HEK293T (cell line): ENCODE results near the gene WIZ.

Experiments
- ARNT ChIP-seq: fragments of 450-650 bp; IDR thresholded peaks from 2 replicates; pipeline ENCODE4 v1.6.1; 2017; ENCODE audit warnings: mild to moderate bottlenecking
- BHLHE40 ChIP-seq: fragments of 450-650 bp; IDR thresholded peaks from 2 replicates; pipeline ENCODE4 v1.6.1; 2016; ENCODE audit warnings: mild to moderate bottlenecking, moderate library complexity, borderline replicate concordance
- ELF4 ChIP-seq: fragments of 450-650 bp; IDR thresholded peaks from 2 replicates; pipeline ENCODE4 v1.6.1; 2017; ENCODE audit warnings: antibody characterized with exemption
- FOXA1 ChIP-seq: fragments of 450-650 bp; IDR thresholded peaks from 2 replicates; pipeline ENCODE4 v1.6.1; 2016; ENCODE audit warnings: mild to moderate bottlenecking
- FOXK2 ChIP-seq: fragments of 450-650 bp; IDR thresholded peaks from 2 replicates; pipeline ENCODE4 v1.6.1; 2016; ENCODE audit warnings: mild to moderate bottlenecking
- FOXM1 ChIP-seq: fragments of 450-650 bp; IDR thresholded peaks from 2 replicates; pipeline ENCODE4 v1.6.1; 2017; ENCODE audit warnings: mild to moderate bottlenecking, borderline replicate concordance
- HDGF ChIP-seq: fragments of 450-650 bp; IDR thresholded peaks from 2 replicates; pipeline ENCODE4 v1.6.1; 2017; ENCODE audit warnings: antibody characterized with exemption, borderline replicate concordance
- LEF1 ChIP-seq: fragments of 450-650 bp; IDR thresholded peaks from 2 replicates; pipeline ENCODE4 v1.6.1; 2017; ENCODE audit warnings: mild to moderate bottlenecking, borderline replicate concordance
- SP1 ChIP-seq: fragments of 450-650 bp; IDR thresholded peaks from 2 replicates; pipeline ENCODE4 v1.6.1; 2017
- SUZ12 ChIP-seq: fragments of 450-650 bp; IDR thresholded peaks from 2 replicates; pipeline ENCODE4 v1.6.1; 2016; ENCODE audit warnings: mild to moderate bottlenecking
- TARDBP ChIP-seq: fragments of 450-650 bp; IDR thresholded peaks from 2 replicates; pipeline ENCODE4 v1.6.1; 2016
- TF ChIP-seq, protein P1 (sequence below): fragments of 450-650 bp; IDR thresholded peaks from 2 replicates; pipeline ENCODE4 v1.6.1; 2016

- TF ChIP-seq FOXA1 (no peak), TARDBP (no peak), LEF1 (no peak), SUZ12 (no peak), BHLHE40 (no peak), ELF4 (no peak), FOXM1 (no peak), HDGF (no peak), SP1 (no peak), FOXK2 (no peak), ARNT (no peak)
- TF ChIP-seq, protein P1, sequence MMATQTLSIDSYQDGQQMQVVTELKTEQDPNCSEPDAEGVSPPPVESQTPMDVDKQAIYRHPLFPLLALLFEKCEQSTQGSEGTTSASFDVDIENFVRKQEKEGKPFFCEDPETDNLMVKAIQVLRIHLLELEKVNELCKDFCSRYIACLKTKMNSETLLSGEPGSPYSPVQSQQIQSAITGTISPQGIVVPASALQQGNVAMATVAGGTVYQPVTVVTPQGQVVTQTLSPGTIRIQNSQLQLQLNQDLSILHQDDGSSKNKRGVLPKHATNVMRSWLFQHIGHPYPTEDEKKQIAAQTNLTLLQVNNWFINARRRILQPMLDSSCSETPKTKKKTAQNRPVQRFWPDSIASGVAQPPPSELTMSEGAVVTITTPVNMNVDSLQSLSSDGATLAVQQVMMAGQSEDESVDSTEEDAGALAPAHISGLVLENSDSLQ, result no peak
Observed at GRCh38 chr19:15436012-15436825, 13.5 kb downstream of the WIZ start.
